ENCODE results near the gene EXD1.

DNA sequence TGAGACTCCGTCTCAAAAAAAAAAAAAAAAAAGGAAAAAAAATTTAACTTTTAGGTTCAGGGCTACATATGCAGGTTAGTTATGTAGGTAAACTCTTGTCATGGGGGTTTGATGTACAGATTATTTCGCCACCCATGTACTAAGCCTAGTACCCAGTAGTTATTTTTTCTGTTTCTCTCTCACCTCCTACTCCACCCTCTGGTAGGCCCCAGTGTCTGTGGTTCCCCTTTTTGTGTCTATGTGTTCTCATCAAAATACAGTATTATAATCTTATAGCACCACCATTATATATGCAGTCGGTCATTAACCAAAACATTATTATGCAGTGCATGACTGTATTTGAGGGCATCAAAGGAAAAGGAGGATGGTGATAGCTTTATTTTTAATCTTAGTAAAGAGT is 47.8 kb upstream of the EXD1 start:
- no peak for TF ChIP-seq POLR2AphosphoS5 (IDR thresholded peaks at IDR 0.05; ENCODE audit: low read depth, low read length)
- TF ChIP-seq TAF1 (IDR thresholded peaks at IDR 0.05; ENCODE audit: borderline replicate concordance, insufficient read depth, low read length), result no peak
- TF ChIP-seq, protein P1, sequence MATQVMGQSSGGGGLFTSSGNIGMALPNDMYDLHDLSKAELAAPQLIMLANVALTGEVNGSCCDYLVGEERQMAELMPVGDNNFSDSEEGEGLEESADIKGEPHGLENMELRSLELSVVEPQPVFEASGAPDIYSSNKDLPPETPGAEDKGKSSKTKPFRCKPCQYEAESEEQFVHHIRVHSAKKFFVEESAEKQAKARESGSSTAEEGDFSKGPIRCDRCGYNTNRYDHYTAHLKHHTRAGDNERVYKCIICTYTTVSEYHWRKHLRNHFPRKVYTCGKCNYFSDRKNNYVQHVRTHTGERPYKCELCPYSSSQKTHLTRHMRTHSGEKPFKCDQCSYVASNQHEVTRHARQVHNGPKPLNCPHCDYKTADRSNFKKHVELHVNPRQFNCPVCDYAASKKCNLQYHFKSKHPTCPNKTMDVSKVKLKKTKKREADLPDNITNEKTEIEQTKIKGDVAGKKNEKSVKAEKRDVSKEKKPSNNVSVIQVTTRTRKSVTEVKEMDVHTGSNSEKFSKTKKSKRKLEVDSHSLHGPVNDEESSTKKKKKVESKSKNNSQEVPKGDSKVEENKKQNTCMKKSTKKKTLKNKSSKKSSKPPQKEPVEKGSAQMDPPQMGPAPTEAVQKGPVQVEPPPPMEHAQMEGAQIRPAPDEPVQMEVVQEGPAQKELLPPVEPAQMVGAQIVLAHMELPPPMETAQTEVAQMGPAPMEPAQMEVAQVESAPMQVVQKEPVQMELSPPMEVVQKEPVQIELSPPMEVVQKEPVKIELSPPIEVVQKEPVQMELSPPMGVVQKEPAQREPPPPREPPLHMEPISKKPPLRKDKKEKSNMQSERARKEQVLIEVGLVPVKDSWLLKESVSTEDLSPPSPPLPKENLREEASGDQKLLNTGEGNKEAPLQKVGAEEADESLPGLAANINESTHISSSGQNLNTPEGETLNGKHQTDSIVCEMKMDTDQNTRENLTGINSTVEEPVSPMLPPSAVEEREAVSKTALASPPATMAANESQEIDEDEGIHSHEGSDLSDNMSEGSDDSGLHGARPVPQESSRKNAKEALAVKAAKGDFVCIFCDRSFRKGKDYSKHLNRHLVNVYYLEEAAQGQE (IDR thresholded peaks at IDR 0.05; ENCODE audit: insufficient read depth in 1 of 2, low read depth in 2 of 2, low read length in 2 of 2), result no peak
- TF ChIP-seq SIN3A (IDR thresholded peaks at IDR 0.05; ENCODE audit: borderline replicate concordance, insufficient read depth, low read length), result no peak
